ENCODE results near the gene SESN3. TPM values are rescaled to one million over a fixed set of nuclear protein-coding genes. Genes with fewer than 3 reads are reported as not detected.

Gene SESN3
- total RNA-seq, 1 donor from 2014 or later, result 130 TPM

GRCh38 chr11:95193541-95193940 lies 37.5 kb downstream of the SESN3 start:
- TF ChIP-seq, protein P1, sequence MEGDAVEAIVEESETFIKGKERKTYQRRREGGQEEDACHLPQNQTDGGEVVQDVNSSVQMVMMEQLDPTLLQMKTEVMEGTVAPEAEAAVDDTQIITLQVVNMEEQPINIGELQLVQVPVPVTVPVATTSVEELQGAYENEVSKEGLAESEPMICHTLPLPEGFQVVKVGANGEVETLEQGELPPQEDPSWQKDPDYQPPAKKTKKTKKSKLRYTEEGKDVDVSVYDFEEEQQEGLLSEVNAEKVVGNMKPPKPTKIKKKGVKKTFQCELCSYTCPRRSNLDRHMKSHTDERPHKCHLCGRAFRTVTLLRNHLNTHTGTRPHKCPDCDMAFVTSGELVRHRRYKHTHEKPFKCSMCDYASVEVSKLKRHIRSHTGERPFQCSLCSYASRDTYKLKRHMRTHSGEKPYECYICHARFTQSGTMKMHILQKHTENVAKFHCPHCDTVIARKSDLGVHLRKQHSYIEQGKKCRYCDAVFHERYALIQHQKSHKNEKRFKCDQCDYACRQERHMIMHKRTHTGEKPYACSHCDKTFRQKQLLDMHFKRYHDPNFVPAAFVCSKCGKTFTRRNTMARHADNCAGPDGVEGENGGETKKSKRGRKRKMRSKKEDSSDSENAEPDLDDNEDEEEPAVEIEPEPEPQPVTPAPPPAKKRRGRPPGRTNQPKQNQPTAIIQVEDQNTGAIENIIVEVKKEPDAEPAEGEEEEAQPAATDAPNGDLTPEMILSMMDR (IDR thresholded peaks at IDR 0.05; ENCODE audit: unreplicated experiment), result no peak
- Mint-ChIP-seq H3K36me3 (peaks cover 24% of the 10 kb centered on the region), H3K4me3 (no peak overlapping the region), H3K4me1 (peaks cover 30% of the 10 kb centered on the region), H3K9me3 (no peaks in the 10 kb centered on the region), H3K27me3 (ENCODE audit: low read depth) (no peaks in the 10 kb centered on the region), H3K27ac (no peak overlapping the region)
- no peak for DNase-seq (ENCODE audit: low spot score in 2 of 2, unreplicated experiment in 2 of 2)

DNA sequence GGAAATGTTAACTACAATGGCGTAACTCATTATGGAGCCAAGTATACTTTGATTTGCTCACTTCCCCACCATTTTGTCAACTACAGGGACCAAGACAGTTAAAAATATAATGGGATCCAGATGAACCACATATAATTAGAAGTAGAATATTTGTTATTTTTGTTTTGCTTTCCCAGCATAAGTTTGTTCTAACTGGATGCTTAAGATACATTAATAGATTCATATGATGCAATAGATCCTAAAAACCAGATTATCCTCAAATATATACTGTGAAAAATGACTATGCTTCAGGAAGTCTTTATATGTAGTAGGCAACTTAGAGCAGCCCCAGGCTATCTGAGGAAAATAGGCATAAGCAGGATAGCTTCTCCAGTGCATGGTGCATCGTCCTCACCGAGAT lies 38.3 kb downstream of the SESN3 start:
- Mint-ChIP-seq H3K27ac (no peak overlapping the region), H3K4me3 (no peak overlapping the region), H3K9me3 (no peaks in the 10 kb centered on the region), H3K36me3 (peaks cover 28% of the 10 kb centered on the region), H3K4me1 (peaks cover 26% of the 10 kb centered on the region), H3K27me3 (ENCODE audit: low read depth) (no peaks in the 10 kb centered on the region)
- TF ChIP-seq, protein P1 (IDR thresholded peaks at IDR 0.05; ENCODE audit: unreplicated experiment), result no peak
- no peak for DNase-seq (ENCODE audit: low spot score in 2 of 2, unreplicated experiment in 2 of 2)

GRCh38 chr11:95187723-95188122 lies 43.3 kb downstream of the SESN3 start:
- H3K36me3 Mint-ChIP-seq, result peaks cover 42% of the 10 kb centered on the region
- H3K27me3 Mint-ChIP-seq (ENCODE audit: low read depth), result no peaks in the 10 kb centered on the region
- H3K27ac Mint-ChIP-seq, result no peak overlapping the region
- TF ChIP-seq, protein P1 (IDR thresholded peaks at IDR 0.05; ENCODE audit: unreplicated experiment), result no peak
- H3K4me1 Mint-ChIP-seq, result peaks cover 13% of the 10 kb centered on the region
- H3K4me3 Mint-ChIP-seq, result no peak overlapping the region
- H3K9me3 Mint-ChIP-seq, result no peaks in the 10 kb centered on the region
- DNase-seq (ENCODE audit: low spot score in 2 of 2, unreplicated experiment in 2 of 2), result no peak

DNA sequence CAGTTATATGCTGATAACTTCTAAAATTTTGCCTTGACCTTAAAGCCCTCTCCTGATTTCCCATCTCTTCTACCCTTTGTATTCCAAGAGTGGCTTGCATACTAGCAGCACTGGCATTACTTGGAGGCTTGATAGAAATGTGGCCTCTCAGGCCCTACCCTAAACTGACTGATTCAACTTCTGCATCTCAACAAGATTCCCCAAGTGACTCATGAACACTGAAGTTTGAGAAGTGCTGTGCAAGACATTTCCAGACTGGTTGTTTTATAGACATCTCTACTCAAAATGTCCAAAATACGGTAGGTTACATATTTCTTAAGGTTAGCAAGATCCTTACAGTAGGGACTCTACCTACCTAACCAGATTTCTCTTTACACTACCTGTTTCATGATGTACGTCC lies 48.6 kb downstream of the SESN3 start:
- no peaks in the 10 kb centered on the region for H3K4me1 Mint-ChIP-seq
- H3K27ac Mint-ChIP-seq, result peak overlapping the region; percentile 22
- no peak for DNase-seq (ENCODE audit: low spot score in 2 of 2, unreplicated experiment in 2 of 2)
- no peaks in the 10 kb centered on the region for H3K9me3 Mint-ChIP-seq
- peaks cover 29% of the 10 kb centered on the region for H3K36me3 Mint-ChIP-seq
- H3K27me3 Mint-ChIP-seq (ENCODE audit: low read depth), result no peaks in the 10 kb centered on the region
- TF ChIP-seq, protein P1 (IDR thresholded peaks at IDR 0.05; ENCODE audit: unreplicated experiment), result no peak
- no peak overlapping the region for H3K4me3 Mint-ChIP-seq

DNA sequence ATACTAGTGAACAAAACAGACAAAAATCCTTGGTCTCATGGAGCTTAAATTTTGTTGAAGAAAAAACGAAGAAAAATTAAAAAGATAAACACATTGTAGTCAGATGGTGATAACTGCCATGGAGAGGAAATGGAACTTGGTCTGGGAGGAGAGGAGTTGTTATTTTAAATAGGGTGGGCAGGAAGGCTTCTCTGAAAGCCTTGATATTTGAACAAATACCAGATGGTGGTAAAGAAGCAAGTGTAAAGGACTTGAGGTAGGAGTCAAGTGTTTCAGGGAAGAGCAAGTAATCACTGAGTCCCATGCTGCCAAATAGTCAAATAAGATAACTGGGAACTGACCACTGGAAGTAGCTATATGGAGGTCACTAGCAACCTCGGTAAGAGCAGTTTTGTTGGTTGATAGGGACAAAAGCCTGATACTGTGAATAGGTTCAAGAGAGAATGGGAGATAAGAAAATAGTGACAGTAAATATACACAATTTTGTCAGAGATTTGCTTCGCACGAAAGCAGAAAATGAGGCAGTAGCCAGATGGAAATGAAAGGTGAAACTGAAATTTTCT lies 55.1 kb downstream of the SESN3 start:
- Mint-ChIP-seq H3K27me3 (ENCODE audit: low read depth) (no peaks in the 10 kb centered on the region), H3K4me1 (no peaks in the 10 kb centered on the region), H3K4me3 (no peak overlapping the region), H3K9me3 (no peaks in the 10 kb centered on the region), H3K27ac (peak overlapping the region; percentile 26), H3K36me3 (peaks cover 37% of the 10 kb centered on the region)
- TF ChIP-seq, protein P1 (IDR thresholded peaks at IDR 0.05; ENCODE audit: unreplicated experiment), result no peak
- no peak for DNase-seq (ENCODE audit: low spot score in 2 of 2, unreplicated experiment in 2 of 2)

DNA sequence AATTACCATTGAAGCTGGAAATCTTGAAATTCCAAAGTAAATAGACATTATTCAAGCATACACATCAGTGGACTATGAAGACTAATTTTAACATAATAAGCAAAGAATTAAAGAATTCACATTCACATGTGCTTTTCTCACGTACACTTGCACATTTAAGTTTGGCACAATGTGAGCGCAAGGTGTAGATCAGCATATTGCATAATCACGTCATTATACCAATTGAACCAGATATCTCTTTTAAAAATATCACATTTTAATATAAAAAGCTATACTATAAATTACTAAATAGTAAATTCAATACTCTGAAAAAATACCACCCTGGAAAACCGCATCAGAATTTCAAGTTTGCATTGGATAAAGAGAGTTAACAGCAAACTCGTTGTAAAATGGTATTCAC lies 60.7 kb downstream of the SESN3 start:
- no peaks in the 10 kb centered on the region for H3K27me3 Mint-ChIP-seq (ENCODE audit: low read depth)
- H3K9me3 Mint-ChIP-seq, result no peaks in the 10 kb centered on the region
- H3K4me3 Mint-ChIP-seq, result no peak overlapping the region
- H3K36me3 Mint-ChIP-seq, result peaks cover 14% of the 10 kb centered on the region
- no peak for DNase-seq (ENCODE audit: low spot score in 2 of 2, unreplicated experiment in 2 of 2)
- H3K4me1 Mint-ChIP-seq, result peaks cover 4% of the 10 kb centered on the region
- no peak overlapping the region for H3K27ac Mint-ChIP-seq
- TF ChIP-seq, protein P1 (IDR thresholded peaks at IDR 0.05; ENCODE audit: unreplicated experiment), result no peak
